NCI-H1436 treated with DMSO at 0.1 percent for 48 hours (cell line): Measurements from ENCODE around the gene YAP1.

Experiments
- DNase-seq: peaks from one replicate; lab custom pipeline; 2025; lab: John Stamatoyannopoulos, UW

YAP1 gene

GRCh38 chr11:102109896-102110760 lies at the start of gene YAP1:
YAP1 (plus strand) TSS chr11:102110447; CDS start chr11:102110849, 402 bp downstream.
- no peak for DNase-seq

DNA sequence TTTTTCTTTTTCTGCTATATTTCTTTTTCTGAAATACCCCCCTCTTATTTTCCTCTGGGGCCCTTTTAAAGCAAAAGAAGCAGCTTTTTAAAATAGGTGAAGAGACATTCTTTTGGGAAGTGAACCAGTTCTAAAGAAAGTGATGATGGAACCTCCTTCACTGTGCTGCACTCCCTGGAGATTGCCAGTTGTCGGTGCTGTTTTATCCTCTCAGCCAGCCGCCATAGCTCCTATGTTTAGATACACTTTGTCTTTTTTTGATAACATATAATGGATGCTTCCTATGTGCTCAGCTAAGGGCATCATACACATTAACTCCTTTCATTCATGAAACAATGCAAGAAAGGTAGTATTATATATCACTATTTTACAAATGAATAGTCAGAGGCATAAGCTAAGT lies 49.0 kb upstream of the YAP1 start:
- DNase-seq: no peak

DNA sequence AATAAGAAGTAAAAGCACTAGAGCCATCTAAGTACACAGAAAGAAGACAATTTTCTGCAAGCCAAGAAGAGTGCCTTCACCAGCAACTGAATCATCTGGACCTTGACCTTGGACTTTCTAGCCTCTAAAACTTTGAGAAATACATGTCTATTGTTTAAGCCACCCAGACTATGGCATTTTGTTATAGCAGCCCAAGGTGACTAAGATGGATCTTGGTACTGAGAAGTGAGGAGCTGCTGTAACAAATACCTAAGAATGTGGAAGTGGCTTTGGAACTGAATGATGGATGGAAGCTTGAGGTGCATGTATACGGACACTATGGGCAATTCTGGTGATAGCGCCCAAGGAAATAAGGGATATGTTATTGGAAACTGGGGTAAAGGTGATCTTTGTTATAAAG lies 48.1 kb upstream of the YAP1 start:
- no peak for DNase-seq

DNA sequence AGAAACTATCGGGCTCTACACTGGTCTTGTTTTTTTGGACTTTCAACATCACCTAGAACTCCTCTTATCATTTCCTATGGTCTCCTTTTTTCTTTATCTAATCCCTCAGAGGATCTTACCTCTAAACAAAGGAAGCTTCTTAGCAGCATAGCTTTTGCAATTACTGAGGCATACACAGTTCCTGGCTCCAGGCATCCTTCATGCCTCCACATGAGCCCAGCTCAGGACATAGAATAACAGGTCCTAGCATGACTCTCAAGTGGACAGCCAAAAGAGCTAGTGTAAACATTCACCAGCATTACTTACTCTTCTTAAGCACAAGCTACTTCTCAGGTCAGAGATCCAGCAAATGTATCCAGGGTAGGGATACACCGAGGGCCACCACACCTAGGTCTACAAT lies 45.9 kb upstream of the YAP1 start:
- DNase-seq: no peak

GRCh38 chr11:102070766-102071165 lies 39.5 kb upstream of the YAP1 start:
- no peak for DNase-seq

DNA sequence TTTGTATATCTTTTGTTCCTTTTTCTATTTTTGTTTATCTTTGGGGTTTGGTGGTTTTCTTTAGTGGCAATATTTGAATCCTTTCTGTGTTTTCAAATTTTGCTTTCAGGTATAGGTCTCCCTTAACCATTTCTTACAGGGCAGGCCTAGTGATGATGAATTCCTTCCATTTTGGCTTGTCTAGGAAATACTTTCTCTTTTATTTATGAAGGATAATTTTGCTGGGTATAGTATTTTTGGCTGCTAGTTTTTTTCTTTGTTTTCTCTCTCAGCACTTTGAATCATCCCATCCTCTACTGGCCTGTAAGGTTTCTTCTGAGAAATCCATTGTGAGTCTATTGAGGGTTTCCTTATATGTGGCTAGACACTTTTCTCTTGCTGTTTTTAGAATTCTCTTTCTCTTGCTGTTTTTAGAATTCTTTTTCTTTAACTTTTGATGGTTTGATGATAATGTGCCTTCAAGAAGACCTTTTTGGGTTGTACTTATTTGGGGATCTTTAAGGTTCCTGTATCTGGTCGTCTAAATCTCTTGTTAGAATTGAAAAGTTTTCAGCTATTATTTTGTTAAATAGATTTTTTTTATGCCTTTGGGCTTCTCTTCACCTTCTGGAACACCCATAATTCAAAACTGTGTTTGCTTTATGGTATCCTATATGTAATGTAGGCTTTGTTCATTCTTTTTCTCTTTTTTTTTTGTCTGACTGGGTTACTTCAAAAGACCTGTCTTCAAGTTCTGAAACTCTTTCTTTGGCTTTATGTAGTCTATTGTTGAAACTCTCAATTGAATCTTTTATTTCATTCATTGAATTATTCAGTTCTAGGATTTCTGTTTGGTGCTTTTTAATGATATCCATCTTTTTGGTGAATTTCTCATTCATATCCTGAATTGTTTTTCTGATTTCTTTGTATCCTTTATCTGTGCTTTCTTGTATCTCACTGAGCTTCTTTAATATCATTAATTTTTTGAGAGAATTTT lies 38.5 kb upstream of the YAP1 start:
- DNase-seq: no peak

DNA sequence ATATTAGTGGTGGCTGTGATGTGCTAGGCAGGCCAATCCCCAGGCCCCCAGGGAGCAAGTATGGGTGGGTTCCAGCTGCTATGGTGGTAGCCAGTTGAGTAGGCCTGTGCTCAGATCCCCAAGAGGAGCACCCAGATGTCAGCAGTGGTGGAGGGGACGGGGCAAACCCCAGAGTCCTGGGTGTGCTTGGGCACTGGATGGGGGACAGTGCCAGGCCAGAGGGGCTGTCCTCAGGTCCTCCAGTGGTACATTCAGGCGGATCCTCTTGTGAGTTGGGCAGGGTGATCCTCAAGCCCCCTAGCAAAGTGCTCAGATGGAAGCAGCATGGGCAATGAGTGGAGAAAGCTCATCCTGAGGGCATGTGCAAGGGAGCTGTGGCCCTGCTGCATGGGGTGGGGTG lies 37.0 kb upstream of the YAP1 start:
- DNase-seq: no peak

- DNase-seq: no peak
Observed at GRCh38 chr11:102079625-102080024, 30.6 kb upstream of the YAP1 start.

- DNase-seq: no peak
Observed at GRCh38 chr11:102081313-102081712, 28.9 kb upstream of the YAP1 start.

- DNase-seq: no peak
Observed at GRCh38 chr11:102085864-102086551, 24.2 kb upstream of the YAP1 start.

DNA sequence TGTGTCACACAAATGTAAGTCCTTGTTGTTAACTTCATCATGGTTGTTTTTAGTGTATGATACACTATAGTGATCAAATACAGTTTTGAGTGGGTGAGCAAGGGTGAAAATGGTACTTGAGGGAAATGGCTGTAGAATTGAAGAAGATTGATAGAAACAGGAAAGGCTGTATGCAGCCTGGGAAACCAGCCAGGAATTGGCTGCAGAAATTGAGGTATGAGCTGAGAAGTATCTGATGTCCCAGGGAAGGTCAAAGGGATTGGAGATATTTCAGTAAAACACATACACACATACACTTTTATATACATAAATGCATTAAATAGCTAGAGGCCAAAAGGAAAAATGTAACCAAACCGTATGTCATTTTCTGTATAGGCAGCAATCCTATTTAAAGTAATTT lies 13.1 kb upstream of the YAP1 start:
- no peak for DNase-seq

DNA sequence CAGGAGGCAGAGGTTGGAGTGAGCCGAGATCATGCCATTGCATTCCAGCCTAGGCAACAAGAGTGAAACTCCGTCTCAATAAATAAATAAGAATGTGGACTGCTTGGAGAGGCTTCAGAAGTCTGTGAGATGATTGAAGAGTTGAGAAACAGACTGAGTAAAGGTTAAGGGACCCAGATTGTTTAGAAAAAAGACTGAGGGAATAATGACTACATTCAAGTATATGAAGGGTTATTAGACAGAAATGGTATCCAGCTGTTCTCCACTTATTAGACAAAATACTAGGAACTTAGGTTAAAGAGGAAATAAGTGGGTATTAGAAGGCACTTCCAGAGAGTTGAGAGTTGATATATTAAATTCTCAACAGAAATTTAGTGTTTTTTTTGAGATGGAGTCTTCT lies 10.5 kb upstream of the YAP1 start:
- DNase-seq: no peak

DNA sequence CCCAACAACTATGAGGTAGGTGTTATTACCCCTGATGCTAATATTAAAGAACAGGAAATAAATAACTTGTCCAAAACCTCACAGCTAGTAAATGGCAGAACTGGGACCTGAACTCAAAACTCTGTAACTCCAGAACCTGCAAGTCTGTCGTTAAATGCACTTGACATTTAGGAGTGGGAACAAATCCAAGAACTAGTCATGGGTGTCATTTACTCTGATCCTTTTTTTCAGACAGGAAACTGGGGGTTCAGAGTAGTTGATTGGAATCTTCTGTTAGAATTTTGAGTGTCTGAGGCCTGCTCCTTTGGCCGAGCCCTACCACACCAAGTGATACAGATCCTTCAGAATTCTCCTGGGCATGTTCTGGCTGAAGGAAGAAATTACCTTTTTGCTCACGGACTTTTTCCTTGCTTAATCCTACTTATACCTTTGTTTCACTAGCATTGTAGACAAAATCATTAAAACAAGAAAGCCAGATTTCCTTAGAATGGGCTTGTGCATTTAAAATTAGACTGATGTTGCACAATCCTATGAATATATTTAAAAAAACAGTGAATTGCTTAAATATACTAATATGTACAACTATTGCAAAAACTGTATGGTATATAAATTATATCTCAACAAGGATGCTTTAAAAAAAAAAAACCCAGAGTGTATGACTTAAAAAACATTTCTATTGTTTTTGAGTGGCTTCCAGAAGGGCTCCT lies 1.4 kb upstream of the YAP1 start:
- DNase-seq: no peak

- no peak for DNase-seq
Observed at GRCh38 chr11:102110761-102111010, 439 bp downstream of the YAP1 start.

DNA sequence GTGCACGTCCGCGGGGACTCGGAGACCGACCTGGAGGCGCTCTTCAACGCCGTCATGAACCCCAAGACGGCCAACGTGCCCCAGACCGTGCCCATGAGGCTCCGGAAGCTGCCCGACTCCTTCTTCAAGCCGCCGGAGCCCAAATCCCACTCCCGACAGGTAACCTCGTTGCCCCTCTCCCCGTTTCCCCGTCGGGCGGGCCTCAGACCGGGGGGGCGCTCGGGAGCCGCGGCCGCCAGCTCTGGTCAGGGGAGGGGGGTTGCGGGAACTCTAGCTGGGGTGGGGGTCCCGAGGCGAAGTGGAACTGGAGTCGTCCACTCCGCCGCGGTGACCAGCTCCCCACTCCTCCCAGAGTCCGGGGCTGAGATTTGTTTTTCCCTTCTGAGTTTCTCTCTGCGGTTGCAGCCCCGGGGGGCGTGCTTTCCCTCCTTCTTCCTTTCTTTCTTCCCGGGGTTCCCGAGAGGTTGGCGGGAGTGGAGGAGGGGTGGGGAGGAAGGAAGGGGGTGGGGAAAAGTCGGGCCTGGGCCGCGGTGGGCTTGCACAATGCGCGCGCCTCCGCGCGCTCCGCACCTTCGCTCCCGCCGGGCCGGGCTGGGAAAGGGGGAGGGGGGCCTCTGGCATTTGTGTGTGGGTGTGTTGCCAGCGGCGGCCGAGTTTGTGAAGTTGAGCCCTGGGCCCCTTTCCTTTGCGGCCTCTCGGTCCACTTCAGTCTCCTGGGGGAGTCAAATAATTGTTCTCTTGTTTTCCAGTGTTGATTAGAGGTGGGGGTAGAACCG lies 952 bp downstream of the YAP1 start:
- DNase-seq: no peak

DNA sequence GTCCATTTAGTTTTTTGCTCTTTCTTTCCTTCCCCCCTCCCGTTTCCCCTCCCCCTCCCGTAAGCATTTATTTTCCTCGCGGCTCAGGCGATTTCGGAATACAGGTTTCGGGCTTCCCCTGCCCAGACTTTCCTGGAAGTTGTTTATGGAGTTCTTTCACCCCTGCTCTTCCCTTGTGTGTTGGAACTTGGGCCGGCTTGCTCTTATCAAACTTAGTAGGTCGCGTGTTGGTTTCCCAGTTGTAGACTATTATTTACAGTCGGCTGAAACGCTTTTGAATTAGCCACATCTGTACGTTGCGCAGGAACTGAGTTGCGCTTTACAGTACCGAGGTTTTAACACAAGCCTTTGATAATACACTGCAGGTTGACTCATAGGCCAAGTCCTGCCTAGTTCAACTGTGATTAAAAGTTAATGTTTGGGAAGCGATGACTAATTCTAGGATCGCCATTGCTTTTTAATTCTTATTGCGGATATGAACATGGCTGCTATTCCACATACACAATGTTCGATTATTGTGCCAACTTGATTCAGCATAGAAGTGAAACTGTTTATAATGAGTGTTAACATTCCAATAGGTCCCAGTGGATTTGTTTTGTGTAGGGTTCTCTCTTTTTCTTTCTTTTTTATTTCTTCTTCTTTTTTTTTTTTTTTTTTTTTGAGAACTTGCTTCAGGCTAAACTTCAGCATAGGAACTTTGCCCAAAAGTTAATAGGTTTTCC lies 1.7 kb downstream of the YAP1 start:
- DNase-seq: no peak

- no peak for DNase-seq
Observed at GRCh38 chr11:102112509-102112821, 2.2 kb downstream of the YAP1 start.

GRCh38 chr11:102114032-102114431 lies 3.8 kb downstream of the YAP1 start:
- no peak for DNase-seq

DNA sequence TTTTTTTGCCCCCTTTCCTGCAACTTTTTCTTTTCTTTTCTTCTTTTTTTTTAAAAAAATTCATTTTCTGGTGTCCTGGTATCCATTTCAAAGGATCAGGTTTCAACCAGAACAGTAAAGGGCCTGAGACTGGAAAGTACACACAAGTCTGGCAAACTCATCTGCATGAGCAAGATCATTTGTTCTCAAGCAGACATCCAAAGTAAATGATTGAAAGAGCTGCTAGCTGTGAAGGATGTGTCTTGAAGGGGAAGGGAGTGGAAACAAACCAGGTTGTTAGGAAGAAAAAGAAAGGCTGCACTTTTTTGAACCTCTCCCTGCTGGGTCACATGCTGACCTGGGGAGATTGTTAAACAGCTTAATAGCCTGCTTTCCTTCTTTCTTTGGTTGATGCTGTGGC lies 5.3 kb downstream of the YAP1 start:
- DNase-seq: no peak

GRCh38 chr11:102116453-102117205 lies 6.4 kb downstream of the YAP1 start:
- DNase-seq: no peak
